IMR-90 (cell line): ENCODE results near the gene PRR5. TPM values are rescaled to one million over a fixed set of nuclear protein-coding genes. Genes with fewer than 3 reads are reported as not detected.

ENCODE experiments used
- ATAC-seq: fragments of 200-7000 bp; cut with Tn5 transposase; 2 replicates; pipeline ENCODE4 v1.9.1; 2020; ENCODE audit warnings: low read depth, mild to moderate bottlenecking, moderate library complexity
- BruUV-seq: library from RNA; stranded (reverse); fragments of 400-500 nt; replicated peaks from 2 replicates; lab custom pipeline; 2021; lab: Mats Ljungman, UMichigan
- CTCF ChIA-PET: fragments of 300-600 bp; formaldehyde crosslinking; extraction: SDS; loops from one replicate; lab custom pipeline; 2021; ENCODE audit warnings: antibody characterized with exemption; lab: Yijun Ruan, JAX
- POLR2A ChIA-PET: fragments of 300-600 bp; sonication (Branson Sonifier 250); formaldehyde crosslinking; loops from one replicate; lab custom pipeline; 2022; ENCODE audit warnings: antibody characterized with exemption; ENCODE audit not compliant: unreplicated experiment; lab: Charles Lee
- DNase-seq: peaks from one replicate; pipeline ENCODE4 v3.0.0; 2013
- H2AFZ ChIP-seq: replicated peaks from 2 replicates; pipeline ENCODE3; 2013; ENCODE audit warnings: low read length, mild to moderate bottlenecking; ENCODE audit not compliant: poor library complexity
- H2AK5ac ChIP-seq: 2 replicates; pipeline ENCODE4 v1.6.1; 2013; ENCODE audit warnings: low read depth, low read length, inconsistent platforms
- H2AK9ac ChIP-seq: replicated peaks from 2 replicates; pipeline ENCODE3; 2013; ENCODE audit warnings: mild to moderate bottlenecking, low read depth, low read length, moderate library complexity; ENCODE audit not compliant: poor library complexity
- H2BK120ac ChIP-seq: 2 replicates; pipeline ENCODE4 v1.6.1; 2013; ENCODE audit warnings: low read depth, low read length, inconsistent platforms
- H2BK15ac ChIP-seq: 3 replicates; pipeline ENCODE4 v1.6.1; 2013; ENCODE audit warnings: low read depth, low read length, inconsistent platforms
- H2BK20ac ChIP-seq: 2 replicates; pipeline ENCODE4 v1.6.1; 2013; ENCODE audit warnings: low read depth, mild to moderate bottlenecking, inconsistent platforms, low read length, moderate library complexity
- H2BK5ac ChIP-seq: 2 replicates; pipeline ENCODE4 v1.6.1; 2013; ENCODE audit warnings: mild to moderate bottlenecking, low read depth, low read length, inconsistent platforms; ENCODE audit not compliant: poor library complexity, severe bottlenecking
- H3K14ac ChIP-seq: replicated peaks from 2 replicates; pipeline ENCODE4 v1.6.1; 2013; ENCODE audit warnings: low read depth, low read length, inconsistent platforms
- H3K18ac ChIP-seq: 2 replicates; pipeline ENCODE4 v1.6.1; 2013; ENCODE audit warnings: low read depth, low read length, control low read depth
- H3K23ac ChIP-seq: 2 replicates; pipeline ENCODE4 v1.6.1; 2013; ENCODE audit warnings: low read depth, low read length, inconsistent platforms
- H3K27ac ChIP-seq: 2 replicates; pipeline ENCODE4 v1.5.1; 2013; ENCODE audit warnings: mild to moderate bottlenecking, control low read depth, low read length; ENCODE audit not compliant: insufficient read depth
- H3K27me3 ChIP-seq: 2 replicates; pipeline ENCODE4 v1.6.1; 2013; ENCODE audit warnings: low read length; ENCODE audit not compliant: control insufficient read depth, insufficient read depth
- H3K36me3 ChIP-seq: 2 replicates; pipeline ENCODE4 v1.6.1; 2013; ENCODE audit warnings: low read length, mixed read lengths; ENCODE audit not compliant: control insufficient read depth, insufficient read depth
- H3K4ac ChIP-seq: 2 replicates; pipeline ENCODE4 v1.6.1; 2013; ENCODE audit warnings: low read depth, low read length, inconsistent platforms
- H3K4me1 ChIP-seq: 2 replicates; pipeline ENCODE4 v1.6.1; 2013; ENCODE audit warnings: low read length, mixed read lengths; ENCODE audit not compliant: control insufficient read depth, insufficient read depth
- H3K4me2 ChIP-seq: 2 replicates; pipeline ENCODE4 v1.6.1; 2013; ENCODE audit warnings: low read depth, mild to moderate bottlenecking, control low read depth, low read length, moderate library complexity
- H3K4me3 ChIP-seq: 2 replicates; pipeline ENCODE4 v1.5.1; 2013; ENCODE audit warnings: low read depth, mild to moderate bottlenecking, control low read depth, low read length, moderate library complexity; ENCODE audit not compliant: insufficient read depth
- H3K56ac ChIP-seq: 2 replicates; pipeline ENCODE4 v1.6.1; 2013; ENCODE audit warnings: low read length, inconsistent platforms; ENCODE audit not compliant: insufficient read depth; ENCODE audit errors: extremely low read depth
- H3K79me1 ChIP-seq, 2 experiments: 2 replicates each; pipeline ENCODE4 v1.6.1; 2013; ENCODE audit warnings: low read length in 2 of 2, inconsistent platforms in 1 of 2, low read depth in 1 of 2
- H3K9ac ChIP-seq: 2 replicates; pipeline ENCODE4 v1.6.1; 2013; ENCODE audit warnings: low read depth, low read length, control low read depth
- H3K9me1 ChIP-seq: 2 replicates; pipeline ENCODE4 v1.6.1; 2013; ENCODE audit warnings: low read length, inconsistent platforms; ENCODE audit not compliant: insufficient read depth
- H3K9me3 ChIP-seq: 2 replicates; pipeline ENCODE4 v1.6.1; 2013; ENCODE audit warnings: low read length; ENCODE audit not compliant: control insufficient read depth, insufficient read depth
- H4K20me1 ChIP-seq: 2 replicates; pipeline ENCODE4 v1.6.1; 2013; ENCODE audit warnings: low read length, inconsistent platforms; ENCODE audit not compliant: insufficient read depth
- H4K5ac ChIP-seq: 2 replicates; pipeline ENCODE4 v1.6.1; 2013; ENCODE audit warnings: mild to moderate bottlenecking, low read depth, low read length, control low read depth
- H4K8ac ChIP-seq, 2 experiments: 2 replicates each; pipeline ENCODE4 v1.6.1; 2013; ENCODE audit warnings: low read depth in 2 of 2, low read length in 2 of 2, control low read depth in 1 of 2, inconsistent platforms in 1 of 2
- H4K91ac ChIP-seq: 2 replicates; pipeline ENCODE4 v1.6.1; 2013; ENCODE audit warnings: low read depth, low read length, inconsistent platforms; ENCODE audit not compliant: insufficient read depth
- BHLHE40 ChIP-seq: fragments of 150-350 bp; IDR thresholded peaks from 2 replicates; pipeline ENCODE4 v1.6.1; 2016; ENCODE audit warnings: mild to moderate bottlenecking, low read depth, low read length
- CEBPB ChIP-seq: IDR thresholded peaks from 2 replicates; pipeline ENCODE4 v1.6.1; 2012; ENCODE audit warnings: low read depth, low read length, improper control_type of control experiment
- CHD1 ChIP-seq: IDR thresholded peaks from 2 replicates; pipeline ENCODE4 v1.6.1; 2012; ENCODE audit warnings: low read depth, low read length, improper control_type of control experiment
- FOS ChIP-seq: fragments of 150-350 bp; IDR thresholded peaks from 2 replicates; pipeline ENCODE4 v1.6.1; 2016; ENCODE audit warnings: low read depth, low read length
- MAFK ChIP-seq: IDR thresholded peaks from 2 replicates; pipeline ENCODE4 v1.6.1; 2012; ENCODE audit warnings: low read depth, low read length, improper control_type of control experiment
- MAZ ChIP-seq: IDR thresholded peaks from 2 replicates; pipeline ENCODE4 v1.6.1; 2012; ENCODE audit warnings: low read depth, mild to moderate bottlenecking, low read length, improper control_type of control experiment, moderate library complexity, borderline replicate concordance
- MXI1 ChIP-seq: IDR thresholded peaks from 2 replicates; pipeline ENCODE4 v1.6.1; 2012; ENCODE audit warnings: low read depth, mild to moderate bottlenecking, low read length, moderate library complexity, borderline replicate concordance
- NFE2L2 ChIP-seq: fragments of 150-350 bp; IDR thresholded peaks from 2 replicates; pipeline ENCODE4 v1.6.1; 2016; ENCODE audit warnings: low read depth, mild to moderate bottlenecking, low read length
- POLR2A ChIP-seq: IDR thresholded peaks from 2 replicates; pipeline ENCODE4 v1.6.1; 2012; ENCODE audit warnings: mild to moderate bottlenecking, low read depth, low read length
- RAD21 ChIP-seq: IDR thresholded peaks from 2 replicates; pipeline ENCODE4 v1.6.1; 2012; ENCODE audit warnings: low read length, improper control_type of control experiment
- RCOR1 ChIP-seq: IDR thresholded peaks from 2 replicates; pipeline ENCODE4 v1.6.1; 2012; ENCODE audit warnings: mild to moderate bottlenecking, low read length, improper control_type of control experiment; ENCODE audit not compliant: insufficient replicate concordance
- RFX5 ChIP-seq: IDR thresholded peaks from 2 replicates; pipeline ENCODE4 v1.8.0; 2012; ENCODE audit warnings: low read depth, mild to moderate bottlenecking, low read length, moderate library complexity
- SMC3 ChIP-seq: fragments of 150-350 bp; IDR thresholded peaks from 2 replicates; pipeline ENCODE4 v1.6.1; 2016; ENCODE audit warnings: low read depth, mild to moderate bottlenecking, antibody characterized with exemption, low read length, moderate library complexity
- WGBS, 2 experiments: methylation state at CpG; one replicate each; pipeline versions ENCODE4 v1.1.5 to v1.1.7; 2013; ENCODE audit warnings: missing lambda C conversion rate in 2 of 2; ENCODE audit not compliant: insufficient read length in 1 of 2; ENCODE audit errors: extremely low coverage in 2 of 2; 5-methylcytosine and 5-hydroxymethylcytosine counted together
- dilution Hi-C: fragments of 300-500 bp; cut with HindIII; formaldehyde crosslinking; loops from one replicate; pipeline ENCODE4 v1.14.3; 2018; ENCODE audit warnings: low sequenced_read_pairs; ENCODE audit not compliant: unreplicated experiment
- in situ Hi-C: fragments of 300-500 bp; cut with MboI; formaldehyde crosslinking; loops from 3 replicates; pipeline ENCODE4 v1.14.3; 2019; ENCODE audit warnings: low sequenced_read_pairs, inconsistent platforms, mixed read lengths
- intact Hi-C: fragments of 100-400 bp; cut with micrococcal nuclease; formaldehyde crosslinking; loops from 2 replicates; pipeline ENCODE4 v1.10.0; 2022
- polyA plus RNA-seq, 3 experiments: library from polyadenylated mRNA; depleted of rRNA; stranded (reverse); fragments of >200 nt; gene quantifications; 2 replicates each; pipeline ENCODE4 v1.2.3, GENCODE V29; 2012; ENCODE audit warnings: low replicate concordance in 1 of 3
- total RNA-seq: library from RNA; depleted of rRNA; stranded (reverse); fragments of >200 nt; gene quantifications from 2 replicates; pipeline ENCODE4 v1.2.3, GENCODE V29; 2012
- TF ChIP-seq, protein P1 (sequence below): fragments of 150-350 bp; IDR thresholded peaks from 2 replicates; pipeline ENCODE4 v1.6.1; 2017; ENCODE audit warnings: mild to moderate bottlenecking, antibody characterized with exemption, low read length, low read depth
- TF ChIP-seq, protein P2 (sequence below): fragments of 150-350 bp; IDR thresholded peaks from 2 replicates; pipeline ENCODE4 v1.6.1; 2016; ENCODE audit warnings: low read depth, mild to moderate bottlenecking, low read length, moderate library complexity, borderline replicate concordance

PRR5 gene
- total and polyA plus RNA-seq, 2 of the 4 experiments (the other 2 are of a cell fraction), result 8.1 to 24.3 TPM

DNA sequence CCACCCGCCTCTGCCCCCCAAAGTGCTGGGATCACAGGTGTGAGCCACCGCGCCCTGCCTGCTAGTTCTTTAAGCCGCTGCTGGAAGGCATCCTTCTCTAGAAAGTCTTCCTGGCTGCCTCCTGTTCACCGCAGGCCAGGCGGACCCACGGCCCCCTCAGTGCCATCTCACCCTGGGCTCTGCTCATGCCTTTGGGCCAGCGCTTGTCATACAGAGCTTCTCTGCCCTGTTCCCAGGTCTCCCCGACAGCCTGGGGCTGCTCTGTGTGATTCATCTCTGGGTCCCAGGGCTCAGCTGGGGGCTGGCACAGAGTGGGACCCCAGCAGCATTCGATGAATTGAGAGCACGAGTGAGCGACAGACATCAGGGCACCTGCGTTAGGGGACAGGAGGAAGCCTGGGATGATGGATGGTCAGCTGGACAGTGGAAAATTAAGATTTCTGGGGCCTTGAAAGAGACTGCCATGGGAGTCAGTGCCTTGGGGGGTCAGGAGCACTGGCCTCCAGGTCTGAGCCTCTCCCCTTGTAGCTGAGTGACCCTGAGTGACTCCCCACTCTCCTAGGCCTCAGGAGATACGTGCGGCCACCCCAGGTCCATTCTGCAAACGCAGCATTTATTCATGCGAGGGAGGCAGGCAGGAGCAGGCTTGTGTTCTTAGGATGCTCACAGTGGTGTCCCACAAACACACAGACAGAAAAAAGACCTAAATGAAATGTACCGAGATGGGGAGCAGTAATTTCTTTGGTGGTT, 23.3 kb upstream of the PRR5 start:
- Histone ChIP-seq H2BK120ac (no peak overlapping the region), H2AFZ (no peak overlapping the region), H3K23ac (no peak overlapping the region), H3K4ac (no peak overlapping the region), H3K18ac (no peak overlapping the region), H3K9me1 (0 out of 2 replicates have a peak, but pooled peaks cover 5% of the 10 kb centered on the region), H3K4me3 (no peak overlapping the region), H4K20me1 (peaks cover 9% of the 10 kb centered on the region), H2BK15ac (no peak overlapping the region), H3K9me3 (no peaks in the 10 kb centered on the region), H2BK20ac (no peak overlapping the region), H4K91ac (no peak overlapping the region), H3K79me1 (peaks cover 3 to 18% of the 10 kb centered on the region in 2 experiments; a peak in 2 of 4 replicates), H3K27ac (no peak overlapping the region), H2BK5ac (no peak overlapping the region), H3K56ac (no peak overlapping the region), H3K4me2 (no peak overlapping the region), H3K14ac (no peak overlapping the region), H3K27me3 (no peaks in the 10 kb centered on the region), H3K4me1 (peaks cover 10% of the 10 kb centered on the region; the same call in 1 of the 2 replicates), H2AK5ac (peak overlapping the region; percentile 59; the same call in 1 of the 2 replicates), H3K9ac (no peak overlapping the region), H3K36me3 (no peaks in the 10 kb centered on the region), H2AK9ac (no peak overlapping the region), H4K5ac (no peak overlapping the region), H4K8ac (no peak overlapping the region)
- whole genome bisulfite sequencing, 2 experiments, result 100% methylated on average over 10 of the region's 18 CpGs; no CpG with 5 or more reads in 1 of the 2 experiments
- dilution Hi-C loops (no loop called here), intact Hi-C loops (no loop called here), in situ Hi-C loops (no loop called here)
- ChIA-PET POLR2A (no interaction called here), CTCF (no interaction called here)
- DNase-seq (no peak), ATAC-seq (no peak)
- no TSS peak for BruUV-seq
- TF ChIP-seq POLR2A (no peak), MXI1 (no peak), MAZ (no peak), CHD1 (no peak), FOS (no peak), MAFK (no peak), BHLHE40 (no peak), RFX5 (no peak), RCOR1 (no peak), SMC3 (no peak), CEBPB (no peak), NFE2L2 (no peak), RAD21 (no peak)
- TF ChIP-seq, protein P1, sequence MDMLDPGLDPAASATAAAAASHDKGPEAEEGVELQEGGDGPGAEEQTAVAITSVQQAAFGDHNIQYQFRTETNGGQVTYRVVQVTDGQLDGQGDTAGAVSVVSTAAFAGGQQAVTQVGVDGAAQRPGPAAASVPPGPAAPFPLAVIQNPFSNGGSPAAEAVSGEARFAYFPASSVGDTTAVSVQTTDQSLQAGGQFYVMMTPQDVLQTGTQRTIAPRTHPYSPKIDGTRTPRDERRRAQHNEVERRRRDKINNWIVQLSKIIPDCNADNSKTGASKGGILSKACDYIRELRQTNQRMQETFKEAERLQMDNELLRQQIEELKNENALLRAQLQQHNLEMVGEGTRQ, result no peak
- TF ChIP-seq, protein P2, sequence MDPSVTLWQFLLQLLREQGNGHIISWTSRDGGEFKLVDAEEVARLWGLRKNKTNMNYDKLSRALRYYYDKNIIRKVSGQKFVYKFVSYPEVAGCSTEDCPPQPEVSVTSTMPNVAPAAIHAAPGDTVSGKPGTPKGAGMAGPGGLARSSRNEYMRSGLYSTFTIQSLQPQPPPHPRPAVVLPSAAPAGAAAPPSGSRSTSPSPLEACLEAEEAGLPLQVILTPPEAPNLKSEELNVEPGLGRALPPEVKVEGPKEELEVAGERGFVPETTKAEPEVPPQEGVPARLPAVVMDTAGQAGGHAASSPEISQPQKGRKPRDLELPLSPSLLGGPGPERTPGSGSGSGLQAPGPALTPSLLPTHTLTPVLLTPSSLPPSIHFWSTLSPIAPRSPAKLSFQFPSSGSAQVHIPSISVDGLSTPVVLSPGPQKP, result no peak
